ENCODE measurements around the gene GLIS1. TPM values are rescaled to one million over a fixed set of nuclear protein-coding genes. Genes with fewer than 3 reads are reported as not detected.

The GLIS1 gene
- total RNA-seq, 1 donor from 2014 or later: 0.07 TPM

DNA sequence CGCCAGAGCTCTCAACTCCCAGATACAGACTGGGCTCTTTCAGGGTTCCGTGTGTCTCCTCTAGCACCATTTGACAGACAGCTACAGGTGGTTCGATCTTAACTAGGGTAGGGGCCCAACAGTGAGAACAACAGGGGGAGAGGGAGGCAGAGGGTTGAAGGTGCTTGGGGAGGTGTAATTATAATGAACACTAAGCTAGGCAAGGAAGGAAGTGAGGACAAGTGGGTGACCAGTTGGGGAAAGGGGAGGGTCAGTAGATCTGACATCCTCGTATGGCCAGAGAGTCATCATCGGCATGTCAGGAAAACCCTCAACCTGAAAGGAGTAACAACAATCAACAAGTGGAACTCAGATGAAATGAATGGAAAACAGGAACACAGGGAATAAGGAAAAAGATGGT lies 22.8 kb downstream of the GLIS1 start:
- no peak overlapping the region for H3K9ac ChIP-seq (ENCODE audit: low read length)
- TF ChIP-seq CTCF (IDR thresholded peaks at IDR 0.05; ENCODE audit: insufficient read depth, low read depth, low read length): no peak
- no peak for TF ChIP-seq EZH2 (IDR thresholded peaks at IDR 0.05; ENCODE audit: insufficient read depth, low read length)
- no peak overlapping the region for H3K4me2 ChIP-seq (ENCODE audit: low read length)
- no peak overlapping the region for H3K27ac ChIP-seq (ENCODE audit: low read depth, low read length)
- H3K27me3 ChIP-seq (ENCODE audit: insufficient read depth, low read length): no peaks in the 10 kb centered on the region
- H2AFZ ChIP-seq (ENCODE audit: low read depth, low read length): no peak overlapping the region
- FAIRE-seq (no peak), DNase-seq (ENCODE audit: low read depth) (no peak)
- H3K4me3 ChIP-seq (ENCODE audit: insufficient read depth, low read depth, low read length): no peak overlapping the region
- no peak overlapping the region for H3K27ac Mint-ChIP-seq (ENCODE audit: unreplicated experiment)
- H3K4me3 Mint-ChIP-seq (ENCODE audit: unreplicated experiment): no peak overlapping the region
- peaks cover 90% of the 10 kb centered on the region for H3K79me2 ChIP-seq (ENCODE audit: insufficient read depth, low read length)
- peaks cover 90% of the 10 kb centered on the region for H4K20me1 ChIP-seq (ENCODE audit: insufficient read depth, low read length)
- H3K4me1 ChIP-seq (ENCODE audit: insufficient read depth, low read length): no peaks in the 10 kb centered on the region
- no peaks in the 10 kb centered on the region for H3K4me1 Mint-ChIP-seq (ENCODE audit: low read depth, unreplicated experiment)
- peaks cover 2% of the 10 kb centered on the region for H3K9me3 Mint-ChIP-seq (ENCODE audit: unreplicated experiment)
- no peaks in the 10 kb centered on the region for H3K36me3 ChIP-seq (ENCODE audit: insufficient read depth, low read length)
- no peaks in the 10 kb centered on the region for H3K36me3 Mint-ChIP-seq (ENCODE audit: low read depth, unreplicated experiment)
- peaks cover 26% of the 10 kb centered on the region for H3K27me3 Mint-ChIP-seq (ENCODE audit: low read depth, unreplicated experiment)
- no peaks in the 10 kb centered on the region for H3K9me3 ChIP-seq (ENCODE audit: insufficient read depth, low read depth, low read length)

- peaks cover 91% of the 10 kb centered on the region for H3K79me2 ChIP-seq (ENCODE audit: insufficient read depth, low read length)
- no peaks in the 10 kb centered on the region for H3K4me1 ChIP-seq (ENCODE audit: insufficient read depth, low read length)
- peaks cover 94% of the 10 kb centered on the region for H4K20me1 ChIP-seq (ENCODE audit: insufficient read depth, low read length)
- H3K4me3 Mint-ChIP-seq (ENCODE audit: unreplicated experiment): no peak overlapping the region
- no peak overlapping the region for H3K9ac ChIP-seq (ENCODE audit: low read length)
- no peaks in the 10 kb centered on the region for H3K27me3 ChIP-seq (ENCODE audit: insufficient read depth, low read length)
- H3K36me3 Mint-ChIP-seq (ENCODE audit: low read depth, unreplicated experiment): no peaks in the 10 kb centered on the region
- DNase-seq (ENCODE audit: low read depth) (no peak), FAIRE-seq (no peak)
- TF ChIP-seq EZH2 (IDR thresholded peaks at IDR 0.05; ENCODE audit: insufficient read depth, low read length) (no peak), CTCF (IDR thresholded peaks at IDR 0.05; ENCODE audit: insufficient read depth, low read depth, low read length) (peak; percentile 42)
- H3K4me1 Mint-ChIP-seq (ENCODE audit: low read depth, unreplicated experiment): no peaks in the 10 kb centered on the region
- peaks cover 2% of the 10 kb centered on the region for H3K9me3 Mint-ChIP-seq (ENCODE audit: unreplicated experiment)
- H2AFZ ChIP-seq (ENCODE audit: low read depth, low read length): no peak overlapping the region
- H3K4me2 ChIP-seq (ENCODE audit: low read length): no peak overlapping the region
- peaks cover 31% of the 10 kb centered on the region for H3K27me3 Mint-ChIP-seq (ENCODE audit: low read depth, unreplicated experiment)
- H3K36me3 ChIP-seq (ENCODE audit: insufficient read depth, low read length): no peaks in the 10 kb centered on the region
- no peak overlapping the region for H3K4me3 ChIP-seq (ENCODE audit: insufficient read depth, low read depth, low read length)
- H3K9me3 ChIP-seq (ENCODE audit: insufficient read depth, low read depth, low read length): no peaks in the 10 kb centered on the region
- H3K27ac ChIP-seq (ENCODE audit: low read depth, low read length): no peak overlapping the region
- H3K27ac Mint-ChIP-seq (ENCODE audit: unreplicated experiment): no peak overlapping the region
These were observed 23.5 kb downstream of the GLIS1 start for GRCh38 chr1:53715478-53715877.

DNA sequence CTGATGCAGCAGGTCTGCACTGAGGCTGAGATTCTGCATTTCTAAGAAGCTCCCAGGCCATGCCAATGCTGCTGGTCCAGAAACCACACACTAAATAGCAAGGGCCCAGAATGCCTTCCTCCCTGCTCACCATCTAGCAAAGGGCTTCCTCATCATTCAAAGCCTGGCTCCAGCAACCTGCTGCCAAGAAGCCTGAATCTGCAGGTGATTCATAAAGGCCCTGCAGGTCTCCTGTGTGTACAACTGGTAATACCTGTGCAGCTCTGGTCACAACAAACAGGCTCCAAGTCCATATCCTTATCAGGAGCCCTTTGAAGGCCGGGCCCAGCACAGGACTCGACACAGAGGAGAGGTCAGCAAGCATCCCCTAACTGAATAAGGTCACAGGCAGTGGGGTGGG lies 26.7 kb downstream of the GLIS1 start:
- no peaks in the 10 kb centered on the region for H3K4me1 ChIP-seq (ENCODE audit: insufficient read depth, low read length)
- peaks cover 88% of the 10 kb centered on the region for H3K79me2 ChIP-seq (ENCODE audit: insufficient read depth, low read length)
- peaks cover 27% of the 10 kb centered on the region for H3K27me3 Mint-ChIP-seq (ENCODE audit: low read depth, unreplicated experiment)
- TF ChIP-seq EZH2 (IDR thresholded peaks at IDR 0.05; ENCODE audit: insufficient read depth, low read length) (no peak), CTCF (IDR thresholded peaks at IDR 0.05; ENCODE audit: insufficient read depth, low read depth, low read length) (no peak)
- H2AFZ ChIP-seq (ENCODE audit: low read depth, low read length): no peak overlapping the region
- no peaks in the 10 kb centered on the region for H3K36me3 Mint-ChIP-seq (ENCODE audit: low read depth, unreplicated experiment)
- H3K9me3 Mint-ChIP-seq (ENCODE audit: unreplicated experiment): peaks cover 2% of the 10 kb centered on the region
- DNase-seq (ENCODE audit: low read depth) (no peak), FAIRE-seq (no peak)
- no peak overlapping the region for H3K4me3 ChIP-seq (ENCODE audit: insufficient read depth, low read depth, low read length)
- H3K4me2 ChIP-seq (ENCODE audit: low read length): no peak overlapping the region
- H3K27me3 ChIP-seq (ENCODE audit: insufficient read depth, low read length): no peaks in the 10 kb centered on the region
- H3K4me3 Mint-ChIP-seq (ENCODE audit: unreplicated experiment): no peak overlapping the region
- H3K9me3 ChIP-seq (ENCODE audit: insufficient read depth, low read depth, low read length): no peaks in the 10 kb centered on the region
- no peaks in the 10 kb centered on the region for H3K4me1 Mint-ChIP-seq (ENCODE audit: low read depth, unreplicated experiment)
- H4K20me1 ChIP-seq (ENCODE audit: insufficient read depth, low read length): peaks cover 89% of the 10 kb centered on the region
- no peaks in the 10 kb centered on the region for H3K36me3 ChIP-seq (ENCODE audit: insufficient read depth, low read length)
- no peak overlapping the region for H3K27ac ChIP-seq (ENCODE audit: low read depth, low read length)
- no peak overlapping the region for H3K9ac ChIP-seq (ENCODE audit: low read length)
- no peak overlapping the region for H3K27ac Mint-ChIP-seq (ENCODE audit: unreplicated experiment)
